Globus pallidus (tissue), 1 donor: ENCODE results near the gene KAZN.

Experiments
- DNase-seq: peaks from one replicate; pipeline ENCODE4 v3.0.0-alpha.2; 2015; ENCODE audit warnings: low spot score

The KAZN gene

GRCh38 chr1:14773396-14774025, 175.0 kb downstream of the KAZN start:
- DNase-seq: no peak

GRCh38 chr1:14774225-14774624, 175.7 kb downstream of the KAZN start:
- DNase-seq: no peak

DNA sequence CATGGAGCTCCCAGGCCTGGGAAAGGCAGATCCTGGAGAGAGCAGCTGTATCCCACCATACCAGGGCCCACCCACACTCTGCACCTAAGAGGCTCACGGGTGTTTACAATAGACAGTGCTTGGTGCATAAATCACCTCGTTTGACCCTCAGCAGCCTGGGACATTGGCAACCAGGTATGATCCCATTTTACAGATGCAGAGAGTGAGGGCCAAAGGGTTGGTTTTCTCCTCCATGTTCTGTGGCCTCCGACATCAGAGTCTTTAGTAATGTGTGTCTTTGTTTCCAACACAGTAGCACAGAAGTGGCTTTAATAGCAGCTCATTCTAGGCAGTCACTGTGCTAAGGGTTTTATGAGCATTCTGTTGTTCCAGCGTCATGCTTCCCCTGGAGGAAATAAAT, 176.5 kb downstream of the KAZN start:
- DNase-seq: no peak

- DNase-seq: no peak
Measured at GRCh38 chr1:14775434-14775833, 176.9 kb downstream of the KAZN start.

GRCh38 chr1:14777516-14778506, 179.3 kb downstream of the KAZN start:
- no peak for DNase-seq

- no peak for DNase-seq
Measured at GRCh38 chr1:14778541-14778897, 180.0 kb downstream of the KAZN start.

GRCh38 chr1:14778898-14779865, 180.7 kb downstream of the KAZN start:
- DNase-seq: peak; percentile 47

- no peak for DNase-seq
Measured at GRCh38 chr1:14780271-14780670, 181.8 kb downstream of the KAZN start.

DNA sequence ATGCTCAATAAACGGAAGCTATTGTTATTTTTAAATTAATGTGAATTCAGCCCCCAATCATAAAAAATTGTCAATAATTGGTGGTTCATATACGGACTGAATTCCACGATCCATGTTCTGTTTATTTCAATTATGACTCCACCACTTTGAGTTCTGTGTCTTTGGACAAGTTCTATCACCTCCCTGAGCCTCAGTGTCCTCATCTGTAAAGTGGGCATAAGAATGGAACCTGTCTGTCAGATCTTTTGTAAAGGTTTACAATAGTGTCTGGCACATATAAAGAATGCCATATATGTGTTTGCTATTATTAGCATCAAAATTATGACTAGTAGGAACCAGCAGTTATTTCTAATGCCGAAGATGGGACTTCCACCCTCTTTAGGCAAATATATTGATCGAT, 183.3 kb downstream of the KAZN start:
- DNase-seq: no peak

DNA sequence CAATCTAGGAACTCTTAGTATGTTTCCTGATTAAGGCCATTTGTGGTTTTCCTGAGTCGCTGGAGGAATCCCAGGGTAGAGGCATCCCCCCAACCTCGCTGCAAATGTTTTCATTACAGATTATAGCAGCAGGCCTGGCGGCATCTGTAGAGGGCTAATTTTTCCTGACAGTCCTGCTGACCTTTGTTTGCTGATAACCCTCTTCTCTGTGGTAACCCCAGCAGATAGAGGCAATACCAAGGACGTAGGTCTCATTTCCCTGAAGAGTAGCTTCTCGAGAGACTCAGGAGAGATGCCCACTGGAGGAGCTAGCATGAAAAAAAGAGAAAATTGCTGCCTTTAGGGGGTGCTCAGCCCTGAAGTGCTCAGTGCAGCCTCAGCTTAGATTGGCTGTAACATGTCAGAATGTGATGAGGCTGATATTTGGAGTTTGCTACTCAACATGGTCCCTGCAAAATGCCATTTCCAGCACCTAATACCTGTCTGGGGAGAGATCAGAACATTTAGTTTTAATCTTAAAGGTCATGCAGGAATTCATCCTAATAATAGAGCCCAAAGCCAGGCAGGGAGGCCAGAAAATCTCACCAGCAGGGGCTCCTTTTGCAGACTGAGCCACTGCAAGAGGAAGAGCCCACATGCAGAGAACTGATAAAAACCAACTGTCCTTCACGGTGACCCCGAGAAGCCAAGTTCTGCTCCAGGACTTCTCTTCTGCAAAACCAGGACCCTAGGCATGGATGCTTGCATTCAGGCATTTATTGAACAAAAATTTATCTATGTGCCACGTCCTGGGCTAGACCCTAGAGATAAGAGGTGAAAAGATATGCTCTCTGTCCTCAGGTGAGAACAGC, 184.5 kb downstream of the KAZN start:
- no peak for DNase-seq

DNA sequence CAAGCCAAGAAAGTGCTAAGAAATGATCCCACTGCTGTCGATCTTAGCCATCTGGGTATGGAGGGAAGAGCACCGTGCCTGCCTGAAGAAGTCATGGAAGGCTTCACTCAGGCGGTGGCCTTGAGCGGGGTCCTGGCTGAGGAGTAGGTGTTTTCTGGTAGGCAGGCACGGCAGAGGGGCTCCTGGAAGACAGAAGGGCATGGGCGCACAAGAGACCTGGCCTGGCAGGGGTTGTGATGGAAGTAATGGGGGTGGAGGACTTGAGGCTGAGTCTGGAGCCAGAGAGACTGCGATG, 185.1 kb downstream of the KAZN start:
- no peak for DNase-seq

GRCh38 chr1:14784790-14785773, 186.6 kb downstream of the KAZN start:
- no peak for DNase-seq

DNA sequence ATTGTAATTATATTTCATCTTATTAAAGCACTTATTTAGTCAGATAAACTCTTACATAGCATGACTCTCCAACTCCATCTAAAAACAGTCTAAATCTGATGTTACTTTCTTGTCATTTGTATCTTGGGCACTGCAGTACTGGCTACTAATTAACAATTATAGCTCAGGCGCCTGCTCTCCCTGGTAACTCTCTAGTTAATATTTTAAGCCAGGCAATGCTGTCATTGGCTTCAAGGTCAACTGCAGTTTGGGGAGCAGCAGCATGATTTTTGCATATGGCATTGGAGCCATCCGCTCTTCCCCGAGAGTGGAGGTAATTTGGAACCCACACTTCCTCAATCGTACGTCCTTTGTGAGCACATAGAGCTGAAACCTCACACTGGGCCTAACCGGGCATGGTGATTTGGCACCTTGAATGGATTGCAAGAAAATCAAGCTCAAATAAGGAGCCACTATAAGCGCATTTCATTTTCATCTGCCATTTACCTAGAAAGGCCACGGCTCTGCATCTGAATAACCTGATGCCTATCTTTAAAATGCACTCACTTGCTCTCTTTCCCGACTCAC, 187.7 kb downstream of the KAZN start:
- no peak for DNase-seq

GRCh38 chr1:14786681-14787080, 188.2 kb downstream of the KAZN start:
- DNase-seq: no peak

GRCh38 chr1:14787604-14788003, 189.1 kb downstream of the KAZN start:
- no peak for DNase-seq

GRCh38 chr1:14788080-14788479, 189.6 kb downstream of the KAZN start:
- no peak for DNase-seq

DNA sequence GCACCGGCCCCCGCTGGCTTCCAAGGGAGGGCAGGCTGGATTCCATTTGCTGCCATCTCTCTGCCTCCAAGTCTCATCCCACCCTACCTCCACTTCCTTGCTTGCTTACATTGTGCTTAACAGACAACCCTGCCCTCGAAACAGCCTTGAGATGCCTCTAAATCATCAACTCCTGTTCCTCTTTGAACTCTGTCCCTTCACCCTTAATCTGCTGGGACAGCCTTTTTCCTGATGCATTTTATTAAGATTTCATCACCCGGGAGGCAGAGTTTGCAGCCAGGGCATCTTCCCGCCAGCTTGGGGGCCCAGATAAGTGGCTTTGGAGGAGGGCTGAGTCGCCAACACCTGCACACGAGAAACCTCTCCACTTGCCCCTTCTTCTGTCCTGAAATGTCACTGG, 192.5 kb downstream of the KAZN start:
- DNase-seq: no peak

DNA sequence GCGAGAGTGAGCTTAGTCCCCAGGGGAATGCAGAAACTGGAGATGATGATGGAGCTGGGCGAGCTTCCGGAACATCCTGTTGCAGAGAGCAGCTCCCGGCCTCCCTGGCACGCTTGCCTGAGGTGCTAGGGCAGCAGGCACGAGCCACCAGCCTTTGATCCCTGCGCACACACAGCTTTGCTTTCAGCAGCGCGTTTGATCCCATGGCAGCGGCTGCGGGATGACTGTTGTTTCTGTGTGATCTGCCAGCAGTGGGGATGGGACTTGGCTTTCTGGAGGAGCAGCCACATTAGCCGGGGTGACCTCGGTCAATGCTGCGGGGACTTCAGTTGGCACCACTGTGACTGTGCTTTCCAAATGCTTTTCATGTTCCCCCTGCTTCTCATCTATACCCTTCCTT, 193.2 kb downstream of the KAZN start:
- no peak for DNase-seq

GRCh38 chr1:14794136-14794768, 195.8 kb downstream of the KAZN start:
- DNase-seq: no peak
